ENCODE results near the gene TNFAIP3. TPM values are rescaled to one million over a fixed set of nuclear protein-coding genes. Genes with fewer than 3 reads are reported as not detected.
"Not testable (repeated sequence)": the region's sequence is repeated elsewhere in the genome, so short reads cannot be mapped to it uniquely, and the experiment has no call there.

Gene TNFAIP3
- total RNA-seq, 1 experiment from 2014 or later: 1.7 TPM

- no peak for DNase-seq
These were observed 32.6 kb upstream of the TNFAIP3 start for GRCh38 chr6:137834508-137834907.

GRCh38 chr6:137836788-137837187, 30.3 kb upstream of the TNFAIP3 start:
- no peak for DNase-seq
- H3K27me3 ChIP-seq (ENCODE audit: control insufficient read depth, insufficient read depth, low read length): no peaks in the 10 kb centered on the region
- H3K36me3 ChIP-seq (replicated peaks; ENCODE audit: control insufficient read depth, insufficient read depth, low read length): no peaks in the 10 kb centered on the region
- H3K4me3 ChIP-seq (ENCODE audit: insufficient read depth, low read depth, low read length): no peak overlapping the region

More at GRCh38 chr6:137834508-137834907, 32.6 kb upstream of the TNFAIP3 start:
- Histone ChIP-seq H3K36me3 (replicated peaks; ENCODE audit: control insufficient read depth, insufficient read depth, low read length) (no peaks in the 10 kb centered on the region), H3K4me3 (ENCODE audit: insufficient read depth, low read depth, low read length) (no peak overlapping the region), H3K27me3 (ENCODE audit: control insufficient read depth, insufficient read depth, low read length) (no peaks in the 10 kb centered on the region)

GRCh38 chr6:137838090-137838489, 29.0 kb upstream of the TNFAIP3 start:
- H3K4me3 ChIP-seq (ENCODE audit: insufficient read depth, low read depth, low read length): not testable (repeated sequence)

GRCh38 chr6:137838597-137838996, 28.5 kb upstream of the TNFAIP3 start:
- not testable (repeated sequence) for H3K4me3 ChIP-seq (ENCODE audit: insufficient read depth, low read depth, low read length); DNase-seq; H3K36me3 ChIP-seq (replicated peaks; ENCODE audit: control insufficient read depth, insufficient read depth, low read length); H3K27me3 ChIP-seq (ENCODE audit: control insufficient read depth, insufficient read depth, low read length)

More at GRCh38 chr6:137838090-137838489, 29.0 kb upstream of the TNFAIP3 start:
- DNase-seq; H3K27me3 ChIP-seq (ENCODE audit: control insufficient read depth, insufficient read depth, low read length); H3K36me3 ChIP-seq (replicated peaks; ENCODE audit: control insufficient read depth, insufficient read depth, low read length): not testable (repeated sequence)

GRCh38 chr6:137839076-137839475, 28.0 kb upstream of the TNFAIP3 start:
- Histone ChIP-seq H3K36me3 (replicated peaks; ENCODE audit: control insufficient read depth, insufficient read depth, low read length) (no peaks in the 10 kb centered on the region), H3K27me3 (ENCODE audit: control insufficient read depth, insufficient read depth, low read length) (no peaks in the 10 kb centered on the region), H3K4me3 (ENCODE audit: insufficient read depth, low read depth, low read length) (no peak overlapping the region)
- no peak for DNase-seq

GRCh38 chr6:137840252-137840651, 26.8 kb upstream of the TNFAIP3 start:
- no peaks in the 10 kb centered on the region; the same call in 1 of the 2 replicates for H3K27me3 ChIP-seq (ENCODE audit: control insufficient read depth, insufficient read depth, low read length)
- no peak for DNase-seq
- H3K36me3 ChIP-seq (replicated peaks; ENCODE audit: control insufficient read depth, insufficient read depth, low read length): no peaks in the 10 kb centered on the region
- H3K4me3 ChIP-seq (ENCODE audit: insufficient read depth, low read depth, low read length): no peak overlapping the region

GRCh38 chr6:137843211-137843610, 23.8 kb upstream of the TNFAIP3 start:
- Histone ChIP-seq H3K4me3 (ENCODE audit: insufficient read depth, low read depth, low read length) (no peak overlapping the region), H3K27me3 (ENCODE audit: control insufficient read depth, insufficient read depth, low read length) (no peaks in the 10 kb centered on the region; the same call in 1 of the 2 replicates), H3K36me3 (replicated peaks; ENCODE audit: control insufficient read depth, insufficient read depth, low read length) (no peaks in the 10 kb centered on the region)
- no peak for DNase-seq

- not testable (repeated sequence) for H3K4me3 ChIP-seq (ENCODE audit: insufficient read depth, low read depth, low read length); H3K36me3 ChIP-seq (replicated peaks; ENCODE audit: control insufficient read depth, insufficient read depth, low read length); DNase-seq; H3K27me3 ChIP-seq (ENCODE audit: control insufficient read depth, insufficient read depth, low read length)
These were observed 22.7 kb upstream of the TNFAIP3 start for GRCh38 chr6:137844327-137844726.

- not testable (repeated sequence) for DNase-seq; H3K4me3 ChIP-seq (ENCODE audit: insufficient read depth, low read depth, low read length); H3K27me3 ChIP-seq (ENCODE audit: control insufficient read depth, insufficient read depth, low read length); H3K36me3 ChIP-seq (replicated peaks; ENCODE audit: control insufficient read depth, insufficient read depth, low read length)
These were observed 22.3 kb upstream of the TNFAIP3 start for GRCh38 chr6:137844773-137845172.

- no peaks in the 10 kb centered on the region for H3K36me3 ChIP-seq (replicated peaks; ENCODE audit: control insufficient read depth, insufficient read depth, low read length)
- H3K4me3 ChIP-seq (ENCODE audit: insufficient read depth, low read depth, low read length): no peak overlapping the region
- no peak for DNase-seq
- no peaks in the 10 kb centered on the region; the same call in 1 of the 2 replicates for H3K27me3 ChIP-seq (ENCODE audit: control insufficient read depth, insufficient read depth, low read length)
These were observed 21.6 kb upstream of the TNFAIP3 start for GRCh38 chr6:137845460-137845859.

- Histone ChIP-seq H3K36me3 (replicated peaks; ENCODE audit: control insufficient read depth, insufficient read depth, low read length) (no peaks in the 10 kb centered on the region), H3K27me3 (ENCODE audit: control insufficient read depth, insufficient read depth, low read length) (no peaks in the 10 kb centered on the region; the same call in 1 of the 2 replicates), H3K4me3 (ENCODE audit: insufficient read depth, low read depth, low read length) (no peak overlapping the region)
- no peak for DNase-seq
These were observed 20.8 kb upstream of the TNFAIP3 start for GRCh38 chr6:137846274-137846673.

GRCh38 chr6:137846772-137847313, 20.2 kb upstream of the TNFAIP3 start:
- Histone ChIP-seq H3K36me3 (replicated peaks; ENCODE audit: control insufficient read depth, insufficient read depth, low read length) (no peaks in the 10 kb centered on the region), H3K4me3 (ENCODE audit: insufficient read depth, low read depth, low read length) (no peak overlapping the region), H3K27me3 (ENCODE audit: control insufficient read depth, insufficient read depth, low read length) (no peaks in the 10 kb centered on the region; the same call in 1 of the 2 replicates)
- no peak for DNase-seq

GRCh38 chr6:137847748-137848147, 19.3 kb upstream of the TNFAIP3 start:
- Histone ChIP-seq H3K27me3 (ENCODE audit: control insufficient read depth, insufficient read depth, low read length) (no peaks in the 10 kb centered on the region; the same call in 1 of the 2 replicates), H3K4me3 (ENCODE audit: insufficient read depth, low read depth, low read length) (no peak overlapping the region), H3K36me3 (replicated peaks; ENCODE audit: control insufficient read depth, insufficient read depth, low read length) (no peaks in the 10 kb centered on the region)
- DNase-seq: no peak

GRCh38 chr6:137848672-137849071, 18.4 kb upstream of the TNFAIP3 start:
- no peak for DNase-seq
- H3K36me3 ChIP-seq (replicated peaks; ENCODE audit: control insufficient read depth, insufficient read depth, low read length): no peaks in the 10 kb centered on the region
- H3K27me3 ChIP-seq (ENCODE audit: control insufficient read depth, insufficient read depth, low read length): no peaks in the 10 kb centered on the region; the same call in 1 of the 2 replicates
- H3K4me3 ChIP-seq (ENCODE audit: insufficient read depth, low read depth, low read length): no peak overlapping the region

- no peaks in the 10 kb centered on the region for H3K36me3 ChIP-seq (replicated peaks; ENCODE audit: control insufficient read depth, insufficient read depth, low read length)
- DNase-seq: no peak
- H3K27me3 ChIP-seq (ENCODE audit: control insufficient read depth, insufficient read depth, low read length): no peaks in the 10 kb centered on the region
- H3K4me3 ChIP-seq (ENCODE audit: insufficient read depth, low read depth, low read length): no peak overlapping the region
These were observed 17.7 kb upstream of the TNFAIP3 start for GRCh38 chr6:137849181-137849980.

All from H7 (cell line).